Progenitor cell of endocrine pancreas (in vitro differentiated cells): ENCODE data around the gene CLDN1. TPM values are rescaled to one million over a fixed set of nuclear protein-coding genes. Genes with fewer than 3 reads are reported as not detected.

Experiments used
- DNase-seq: peaks from one replicate; pipeline ENCODE4 v3.0.0; 2021; ENCODE audit warnings: low spot score; ENCODE audit not compliant: unreplicated experiment
- H3K27ac Mint-ChIP-seq: 2 replicates; pipeline ENCODE4 v1.8.0; 2021; ENCODE audit warnings: mild to moderate bottlenecking, moderate library complexity, mixed read lengths
- H3K27me3 Mint-ChIP-seq: 2 replicates; pipeline ENCODE4 v1.8.0; 2021; ENCODE audit warnings: mixed read lengths
- H3K36me3 Mint-ChIP-seq: 2 replicates; pipeline ENCODE4 v1.8.0; 2022; ENCODE audit warnings: mixed read lengths; ENCODE audit not compliant: insufficient read depth
- H3K4me1 Mint-ChIP-seq: 2 replicates; pipeline ENCODE4 v1.8.0; 2021; ENCODE audit warnings: low read depth, mixed read lengths
- H3K4me3 Mint-ChIP-seq: 2 replicates; pipeline ENCODE4 v1.8.0; 2021; ENCODE audit warnings: low read depth, mild to moderate bottlenecking, moderate library complexity, mixed read lengths
- H3K9me3 Mint-ChIP-seq: 2 replicates; pipeline ENCODE4 v1.8.0; 2021; ENCODE audit warnings: low read depth, mixed read lengths
- CTCF ChIP-seq: fragments of 200-600 bp; sonication (generic); IDR thresholded peaks from one replicate; pipeline ENCODE4 v1.5.0; 2021; ENCODE audit warnings: antibody characterized with exemption, mild to moderate bottlenecking; ENCODE audit not compliant: unreplicated experiment
- total RNA-seq: library from RNA; stranded (reverse); gene quantifications from 2 replicates; pipeline ENCODE4 v1.2.1, GENCODE V29; 2021

The CLDN1 gene
- total RNA-seq, 1 donor from 2014 or later, result 38.0 TPM

- no peak for TF ChIP-seq CTCF
- Mint-ChIP-seq H3K4me3 (no peak overlapping the region), H3K36me3 (no peaks in the 10 kb centered on the region), H3K27ac (no peak overlapping the region), H3K9me3 (no peaks in the 10 kb centered on the region), H3K27me3 (peaks cover 18% of the 10 kb centered on the region), H3K4me1 (peaks cover 30% of the 10 kb centered on the region)
- no peak for DNase-seq
Observed at GRCh38 chr3:190325923-190326322, 3.7 kb upstream of the CLDN1 start.

GRCh38 chr3:190323246-190323626, 990 bp upstream of the CLDN1 start:
- peak overlapping the region; percentile 67 for H3K4me3 Mint-ChIP-seq
- TF ChIP-seq CTCF, result no peak
- H3K27ac Mint-ChIP-seq, result peak overlapping the region; percentile 10
- peaks cover 34% of the 10 kb centered on the region for H3K4me1 Mint-ChIP-seq
- H3K36me3 Mint-ChIP-seq, result no peaks in the 10 kb centered on the region
- no peaks in the 10 kb centered on the region for H3K9me3 Mint-ChIP-seq
- H3K27me3 Mint-ChIP-seq, result peaks cover 18% of the 10 kb centered on the region
- DNase-seq, result no peak

- Mint-ChIP-seq H3K4me1 (peaks cover 34% of the 10 kb centered on the region), H3K4me3 (peak overlapping the region; percentile 67), H3K36me3 (no peaks in the 10 kb centered on the region), H3K9me3 (no peaks in the 10 kb centered on the region), H3K27me3 (peaks cover 18% of the 10 kb centered on the region), H3K27ac (peak overlapping the region; percentile 10)
- TF ChIP-seq CTCF, result no peak
- no peak for DNase-seq
Observed at GRCh38 chr3:190322604-190323245, 479 bp upstream of the CLDN1 start.

- Mint-ChIP-seq H3K4me1 (peaks cover 40% of the 10 kb centered on the region), H3K27ac (peak overlapping the region; percentile 90), H3K4me3 (peak overlapping the region; percentile 91), H3K9me3 (no peaks in the 10 kb centered on the region), H3K36me3 (no peaks in the 10 kb centered on the region), H3K27me3 (peaks cover 18% of the 10 kb centered on the region)
- DNase-seq, result no peak
- no peak for TF ChIP-seq CTCF
Observed at GRCh38 chr3:190320594-190321362, 1.5 kb downstream of the CLDN1 start.

- Mint-ChIP-seq H3K27ac (no peak overlapping the region), H3K4me3 (peak overlapping the region; percentile 91)
- no peak for DNase-seq
Observed at GRCh38 chr3:190319660-190320059, 2.6 kb downstream of the CLDN1 start.

More at GRCh38 chr3:190319660-190320059, 2.6 kb downstream of the CLDN1 start:
- peaks cover 45% of the 10 kb centered on the region for H3K4me1 Mint-ChIP-seq
- H3K27me3 Mint-ChIP-seq, result peaks cover 14% of the 10 kb centered on the region
- peaks cover 1% of the 10 kb centered on the region for H3K36me3 Mint-ChIP-seq
- no peak for TF ChIP-seq CTCF
- no peaks in the 10 kb centered on the region for H3K9me3 Mint-ChIP-seq
